Astrocyte of the hippocampus (primary cell): ENCODE data around the gene LUC7L.
"Not testable (repeated sequence)": the region's sequence is repeated elsewhere in the genome, so short reads cannot be mapped to it uniquely, and the experiment has no call there.

Experiments
- DNase-seq: peaks from one replicate; pipeline ENCODE4 v3.0.0; 2011; ENCODE audit warnings: low read depth, low spot score

The LUC7L gene

DNA sequence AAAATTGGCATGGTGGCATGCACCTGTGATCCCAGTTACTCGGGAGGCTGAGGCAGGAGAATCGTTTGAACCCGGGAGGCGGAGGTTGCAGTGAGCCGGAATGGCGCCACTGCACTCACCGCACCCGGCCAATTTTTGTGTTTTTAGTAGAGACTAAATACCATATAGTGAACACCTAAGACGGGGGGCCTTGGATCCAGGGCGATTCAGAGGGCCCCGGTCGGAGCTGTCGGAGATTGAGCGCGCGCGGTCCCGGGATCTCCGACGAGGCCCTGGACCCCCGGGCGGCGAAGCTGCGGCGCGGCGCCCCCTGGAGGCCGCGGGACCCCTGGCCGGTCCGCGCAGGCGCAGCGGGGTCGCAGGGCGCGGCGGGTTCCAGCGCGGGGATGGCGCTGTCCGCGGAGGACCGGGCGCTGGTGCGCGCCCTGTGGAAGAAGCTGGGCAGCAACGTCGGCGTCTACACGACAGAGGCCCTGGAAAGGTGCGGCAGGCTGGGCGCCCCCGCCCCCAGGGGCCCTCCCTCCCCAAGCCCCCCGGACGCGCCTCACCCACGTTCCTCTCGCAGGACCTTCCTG is 49.1 kb downstream of the LUC7L start, which contains the start of gene HBQ1:
HBQ1 (plus strand) TSS at position 359 of the 575 bp plus-strand sequence; CDS start at position 387, 28 bp downstream.
- peak; percentile 78 for DNase-seq

DNA sequence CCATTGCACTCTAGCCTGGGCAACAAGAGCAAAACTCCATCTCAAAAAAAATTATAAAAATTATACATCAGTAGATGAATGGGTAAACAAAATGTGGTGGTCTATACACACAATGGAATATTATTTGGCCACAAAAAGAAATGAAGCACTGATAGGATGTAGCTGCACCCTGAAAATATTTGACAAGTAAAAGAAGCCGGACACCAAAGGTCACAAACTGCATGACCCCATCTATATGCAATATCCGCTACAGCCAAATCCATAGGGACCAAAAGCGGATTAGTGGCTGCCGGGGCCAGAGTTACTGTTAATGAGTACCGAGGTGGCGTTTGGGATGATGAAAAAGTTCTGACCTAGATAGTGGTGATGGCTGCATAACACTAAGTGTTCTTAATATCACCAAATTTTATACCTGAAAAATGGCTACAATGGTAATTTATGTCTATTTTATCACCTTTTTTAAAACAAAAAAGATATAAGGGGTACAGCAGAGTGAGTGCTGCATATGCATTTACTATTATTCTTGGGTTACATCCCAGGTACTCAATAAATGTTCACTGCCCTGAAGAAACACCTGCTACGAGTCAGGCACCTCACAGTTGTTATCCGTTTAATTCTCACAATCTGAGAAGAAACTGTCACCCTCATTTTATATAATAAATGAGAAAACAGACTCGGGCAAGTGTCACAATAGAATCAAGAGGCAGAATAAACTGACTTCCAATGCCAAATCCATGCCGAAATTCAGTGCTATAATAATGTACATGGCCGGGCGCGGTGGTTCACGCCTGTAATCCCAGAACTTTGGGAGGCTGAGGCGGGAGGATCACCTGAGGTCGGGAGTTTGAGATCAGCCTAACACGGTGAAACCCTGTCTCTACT is 49.8 kb downstream of the LUC7L start:
- DNase-seq: no peak

- no peak for DNase-seq
These were observed 50.6 kb downstream of the LUC7L start for GRCh38 chr16:178668-179015.

DNA sequence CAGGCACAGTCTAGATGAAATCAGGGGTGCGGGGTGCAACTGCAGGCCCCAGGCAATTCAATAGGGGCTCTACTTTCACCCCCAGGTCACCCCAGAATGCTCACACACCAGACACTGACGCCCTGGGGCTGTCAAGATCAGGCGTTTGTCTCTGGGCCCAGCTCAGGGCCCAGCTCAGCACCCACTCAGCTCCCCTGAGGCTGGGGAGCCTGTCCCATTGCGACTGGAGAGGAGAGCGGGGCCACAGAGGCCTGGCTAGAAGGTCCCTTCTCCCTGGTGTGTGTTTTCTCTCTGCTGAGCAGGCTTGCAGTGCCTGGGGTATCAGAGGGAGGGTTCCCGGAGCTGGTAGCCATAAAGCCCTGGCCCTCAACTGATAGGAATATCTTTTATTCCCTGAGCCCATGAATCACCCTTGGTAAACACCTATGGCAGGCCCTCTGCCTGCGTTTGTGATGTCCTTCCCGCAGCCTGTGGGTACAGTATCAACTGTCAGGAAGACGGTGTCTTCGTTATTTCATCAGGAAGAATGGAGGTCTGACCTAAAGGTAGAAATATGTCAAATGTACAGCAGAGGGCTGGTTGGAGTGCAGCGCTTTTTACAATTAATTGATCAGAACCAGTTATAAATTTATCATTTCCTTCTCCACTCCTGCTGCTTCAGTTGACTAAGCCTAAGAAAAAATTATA is 51.1 kb downstream of the LUC7L start:
- DNase-seq: no peak

- DNase-seq: no peak
These were observed 51.8 kb downstream of the LUC7L start for GRCh38 chr16:177394-177822.

GRCh38 chr16:176477-177382 is 52.5 kb downstream of the LUC7L start, which contains the start of gene HBA1:
TSS of gene HBA1 (plus strand) at chr16:176680. CDS start at chr16:176717, 37 bp downstream.
- not testable (repeated sequence) for DNase-seq

- not testable (repeated sequence) for DNase-seq
These were observed 53.2 kb downstream of the LUC7L start for GRCh38 chr16:176006-176405.

- DNase-seq: no peak
These were observed 54.0 kb downstream of the LUC7L start for GRCh38 chr16:175011-175949.

- DNase-seq: peak; percentile 50
These were observed 55.1 kb downstream of the LUC7L start for GRCh38 chr16:173928-174769.

DNA sequence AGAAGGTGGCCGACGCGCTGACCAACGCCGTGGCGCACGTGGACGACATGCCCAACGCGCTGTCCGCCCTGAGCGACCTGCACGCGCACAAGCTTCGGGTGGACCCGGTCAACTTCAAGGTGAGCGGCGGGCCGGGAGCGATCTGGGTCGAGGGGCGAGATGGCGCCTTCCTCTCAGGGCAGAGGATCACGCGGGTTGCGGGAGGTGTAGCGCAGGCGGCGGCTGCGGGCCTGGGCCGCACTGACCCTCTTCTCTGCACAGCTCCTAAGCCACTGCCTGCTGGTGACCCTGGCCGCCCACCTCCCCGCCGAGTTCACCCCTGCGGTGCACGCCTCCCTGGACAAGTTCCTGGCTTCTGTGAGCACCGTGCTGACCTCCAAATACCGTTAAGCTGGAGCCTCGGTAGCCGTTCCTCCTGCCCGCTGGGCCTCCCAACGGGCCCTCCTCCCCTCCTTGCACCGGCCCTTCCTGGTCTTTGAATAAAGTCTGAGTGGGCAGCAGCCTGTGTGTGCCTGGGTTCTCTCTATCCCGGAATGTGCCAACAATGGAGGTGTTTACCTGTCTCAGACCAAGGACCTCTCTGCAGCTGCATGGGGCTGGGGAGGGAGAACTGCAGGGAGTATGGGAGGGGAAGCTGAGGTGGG is 55.9 kb downstream of the LUC7L start:
- DNase-seq: not testable (repeated sequence)

DNA sequence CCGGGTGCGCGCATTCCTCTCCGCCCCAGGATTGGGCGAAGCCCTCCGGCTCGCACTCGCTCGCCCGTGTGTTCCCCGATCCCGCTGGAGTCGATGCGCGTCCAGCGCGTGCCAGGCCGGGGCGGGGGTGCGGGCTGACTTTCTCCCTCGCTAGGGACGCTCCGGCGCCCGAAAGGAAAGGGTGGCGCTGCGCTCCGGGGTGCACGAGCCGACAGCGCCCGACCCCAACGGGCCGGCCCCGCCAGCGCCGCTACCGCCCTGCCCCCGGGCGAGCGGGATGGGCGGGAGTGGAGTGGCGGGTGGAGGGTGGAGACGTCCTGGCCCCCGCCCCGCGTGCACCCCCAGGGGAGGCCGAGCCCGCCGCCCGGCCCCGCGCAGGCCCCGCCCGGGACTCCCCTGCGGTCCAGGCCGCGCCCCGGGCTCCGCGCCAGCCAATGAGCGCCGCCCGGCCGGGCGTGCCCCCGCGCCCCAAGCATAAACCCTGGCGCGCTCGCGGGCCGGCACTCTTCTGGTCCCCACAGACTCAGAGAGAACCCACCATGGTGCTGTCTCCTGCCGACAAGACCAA is 56.8 kb downstream of the LUC7L start, which contains the start of gene HBA2:
HBA2 (plus strand) TSS at position 503 of the 568 bp plus-strand sequence; CDS start at position 540, 37 bp downstream.
- DNase-seq: not testable (repeated sequence)

DNA sequence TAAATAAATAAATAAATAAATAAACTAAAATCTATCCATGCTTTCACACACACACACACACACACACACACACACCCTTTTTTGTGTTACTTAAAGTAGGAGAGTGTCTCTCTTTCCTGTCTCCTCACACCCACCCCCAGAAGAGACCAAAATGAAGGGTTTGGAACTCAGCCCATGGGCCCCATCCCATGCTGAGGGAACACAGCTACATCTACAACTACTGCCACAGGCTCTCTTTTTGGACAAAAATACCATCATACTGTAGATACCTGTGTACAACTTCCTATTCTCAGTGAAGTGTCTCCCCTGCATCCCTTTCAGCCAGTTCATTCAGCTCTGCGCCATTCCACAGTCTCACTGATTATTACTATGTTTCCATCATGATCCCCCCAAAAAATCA is 58.5 kb downstream of the LUC7L start:
- no peak for DNase-seq

GRCh38 chr16:170088-170507 is 59.2 kb downstream of the LUC7L start:
- DNase-seq: peak; percentile 49

DNA sequence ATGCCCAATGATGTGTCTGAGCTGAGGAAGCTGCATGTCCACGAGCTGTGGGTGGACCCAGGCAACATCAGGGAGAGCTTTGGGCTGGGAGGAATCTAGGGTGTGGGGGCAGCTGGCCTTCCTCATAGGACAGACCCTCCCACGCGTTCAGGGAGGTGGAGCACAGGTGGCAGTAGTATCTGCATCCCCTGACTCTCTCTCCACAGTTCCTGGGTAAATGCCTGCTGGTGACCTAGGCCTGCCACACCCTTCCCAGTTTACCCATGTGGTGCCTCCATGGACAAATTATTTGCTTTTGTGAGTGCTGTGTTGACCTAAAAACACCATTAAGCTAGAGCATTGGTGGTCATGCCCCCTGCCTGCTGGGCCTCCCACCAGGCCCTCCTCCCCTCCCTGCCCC is 60.2 kb downstream of the LUC7L start:
- DNase-seq: no peak

DNA sequence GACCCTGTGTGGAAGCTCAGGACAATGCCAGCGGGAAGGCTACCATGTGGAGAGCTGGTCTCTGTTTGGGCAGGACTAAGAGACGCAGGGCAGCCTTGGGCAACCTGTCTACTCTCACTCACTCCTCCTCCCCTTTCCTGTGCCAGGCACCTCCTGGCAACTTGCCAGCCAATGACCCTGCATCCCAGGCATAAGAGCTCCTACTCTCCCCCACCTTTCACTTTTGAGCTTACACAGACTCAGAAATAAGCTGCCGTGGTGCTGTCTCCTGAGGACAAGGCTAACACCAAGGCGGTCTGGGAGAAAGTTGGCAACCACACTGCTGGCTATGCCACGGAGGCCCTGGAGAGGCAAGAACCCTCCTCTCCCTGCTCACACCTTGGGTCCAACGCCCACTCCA is 60.8 kb downstream of the LUC7L start:
- no peak for DNase-seq

DNA sequence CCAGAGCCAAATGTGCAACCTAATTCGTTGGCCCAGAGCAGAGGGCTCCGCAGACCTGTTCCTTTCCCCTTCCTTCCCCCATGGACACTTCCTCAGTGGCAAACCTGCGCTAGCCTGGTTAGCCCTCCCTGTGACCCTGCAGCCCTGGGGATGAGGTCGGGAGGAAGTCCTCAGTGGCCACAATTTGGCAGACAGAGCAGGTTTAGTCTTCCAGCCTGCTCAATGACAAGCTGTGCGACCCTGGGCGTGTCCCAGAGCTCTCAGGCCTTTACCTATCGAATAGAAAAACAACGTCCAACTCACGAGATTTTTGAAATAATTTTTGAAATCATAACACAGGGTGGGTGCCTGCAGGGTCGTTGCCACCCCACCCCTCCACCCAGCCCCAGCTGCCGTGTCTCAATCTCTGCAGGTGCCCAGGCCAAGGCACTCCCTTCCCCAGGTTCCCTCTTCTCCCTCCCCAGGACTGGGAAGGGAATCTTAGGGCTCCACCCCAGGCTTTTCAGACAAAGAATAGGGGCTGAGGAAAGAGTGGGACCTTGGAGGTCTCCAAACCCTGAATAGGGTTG is 62.0 kb downstream of the LUC7L start:
- DNase-seq: no peak

DNA sequence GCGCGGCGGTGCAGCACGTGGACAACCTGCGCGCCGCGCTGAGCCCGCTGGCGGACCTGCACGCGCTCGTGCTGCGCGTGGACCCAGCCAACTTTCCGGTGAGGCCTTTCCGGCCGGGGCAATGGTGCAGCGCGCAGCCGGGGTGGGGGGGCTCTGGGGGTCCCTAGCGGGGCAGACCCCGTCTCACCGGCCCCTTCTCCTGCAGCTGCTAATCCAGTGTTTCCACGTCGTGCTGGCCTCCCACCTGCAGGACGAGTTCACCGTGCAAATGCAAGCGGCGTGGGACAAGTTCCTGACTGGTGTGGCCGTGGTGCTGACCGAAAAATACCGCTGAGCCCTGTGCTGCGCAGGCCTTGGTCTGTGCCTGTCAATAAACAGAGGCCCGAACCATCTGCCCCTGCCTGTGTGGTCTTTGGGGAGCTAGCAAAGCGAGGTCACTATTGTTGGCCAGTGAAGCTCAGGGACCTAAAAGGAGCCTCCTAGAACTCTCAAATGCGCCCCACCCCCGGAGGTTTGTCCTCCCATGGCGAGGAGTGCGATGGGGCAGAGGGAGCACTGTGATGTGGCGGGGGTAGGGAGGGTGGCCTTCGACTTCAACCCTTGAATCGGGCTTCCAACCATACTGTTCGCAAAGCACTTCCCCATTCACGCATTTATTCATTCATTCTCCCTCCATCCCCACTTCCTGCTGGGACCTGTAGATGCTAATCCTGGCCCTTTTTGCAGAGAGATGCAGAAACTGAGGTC is 62.7 kb downstream of the LUC7L start:
- no peak for DNase-seq
